ENCODE results near the gene ZMIZ1.

Gene ZMIZ1

DNA sequence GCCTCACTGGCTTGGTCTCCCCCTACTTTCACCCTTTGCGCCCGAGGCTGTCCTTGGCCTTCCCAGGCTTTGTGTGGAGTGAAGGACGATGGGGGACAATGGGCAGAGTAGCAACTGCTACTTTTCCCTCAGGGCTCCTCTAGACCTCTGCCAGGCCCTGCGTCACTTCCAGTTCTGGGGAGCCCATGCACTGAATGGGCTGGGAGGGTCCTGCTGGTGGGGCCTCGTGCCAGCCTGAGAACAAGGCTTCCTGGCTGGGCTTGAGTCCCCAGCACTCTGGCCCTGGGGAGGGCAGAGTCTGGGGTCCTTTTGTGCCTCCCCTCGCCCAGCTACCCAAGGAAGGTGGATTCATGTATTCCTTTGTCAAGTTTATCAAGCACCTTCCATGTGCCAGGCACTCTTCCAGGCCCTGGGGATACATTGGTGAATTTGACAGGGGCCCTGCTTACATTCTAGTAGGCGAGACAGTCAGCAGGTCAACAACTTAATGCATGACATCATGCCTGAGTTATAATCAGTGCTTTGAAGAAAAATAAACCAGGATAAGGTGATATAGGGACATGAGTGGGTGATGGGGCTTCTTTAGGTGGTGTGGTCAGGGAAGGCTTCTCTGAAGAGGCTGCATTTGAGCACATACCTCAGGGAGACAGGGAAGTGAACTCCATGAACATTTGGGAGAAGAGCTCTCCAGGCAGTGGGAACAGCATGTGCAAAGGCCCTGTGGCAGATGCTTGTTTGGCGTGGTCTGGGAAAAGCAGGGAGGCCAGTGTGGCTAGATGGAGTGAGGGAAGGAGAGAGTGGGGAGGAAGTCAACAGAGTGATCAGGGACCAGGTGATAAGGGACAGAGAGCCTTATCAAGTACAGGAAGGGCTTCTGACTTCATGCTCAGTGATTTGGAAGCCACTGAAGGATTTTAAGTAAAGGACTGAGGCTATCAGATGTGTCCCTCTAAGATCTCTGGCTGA is 14.1 kb downstream of the ZMIZ1 start:
- no peak for DNase-seq

- no peak for DNase-seq
These were observed 15.5 kb downstream of the ZMIZ1 start for GRCh38 chr10:79084012-79084971.

DNA sequence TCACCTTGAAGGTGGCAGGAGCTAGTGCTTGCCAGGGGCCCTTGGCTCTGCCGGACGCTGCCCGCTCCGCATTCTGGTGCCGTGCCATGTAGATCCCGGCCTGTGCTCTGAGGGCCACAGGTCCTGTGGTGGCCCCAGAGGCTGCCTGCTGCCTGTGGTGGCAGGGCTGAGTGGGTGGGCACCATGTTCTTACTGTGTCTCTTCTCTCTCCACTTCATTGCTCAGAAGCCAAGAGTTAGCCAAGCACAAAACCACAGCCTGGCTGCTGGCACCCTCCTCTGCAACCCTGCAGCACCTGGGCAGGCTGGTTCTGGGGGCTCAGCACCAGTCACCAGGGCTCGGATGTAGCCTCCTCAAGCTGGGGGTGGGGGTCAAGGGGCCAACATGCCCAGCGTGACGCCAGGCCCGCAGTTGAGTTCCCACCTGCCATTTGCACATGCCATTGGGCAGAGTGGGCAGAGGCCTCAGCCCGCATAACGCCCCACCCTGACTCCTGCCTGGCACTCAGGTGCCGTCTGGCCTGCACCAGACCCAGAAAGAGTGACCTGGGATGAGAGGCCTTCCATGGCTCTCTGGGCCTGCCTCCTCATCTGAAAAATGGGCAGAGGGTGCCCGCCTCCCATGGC is 16.3 kb downstream of the ZMIZ1 start:
- no peak for DNase-seq

- DNase-seq: no peak
These were observed 18.1 kb downstream of the ZMIZ1 start for GRCh38 chr10:79086822-79087221.

- DNase-seq: no peak
These were observed 19.0 kb downstream of the ZMIZ1 start for GRCh38 chr10:79087721-79088120.

DNA sequence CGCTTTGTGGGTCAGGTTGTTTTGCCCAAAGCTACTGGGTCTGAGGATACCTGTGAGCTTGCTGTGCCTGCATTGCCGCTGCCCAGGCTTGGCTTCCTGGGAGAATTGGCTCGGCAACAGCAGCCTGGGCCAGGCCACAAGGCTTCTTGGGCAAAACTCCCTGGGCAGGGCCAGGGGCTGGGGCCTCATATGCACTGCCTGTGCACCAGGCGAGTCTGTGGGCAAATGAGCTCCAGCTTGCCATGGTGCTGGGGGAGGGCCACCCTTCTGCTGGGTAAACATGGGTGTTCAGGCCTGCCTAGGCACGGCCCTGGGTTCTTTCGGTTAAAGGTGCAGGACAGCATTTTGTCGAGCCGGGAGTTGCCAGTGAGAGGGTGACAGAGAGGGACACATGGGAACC is 19.4 kb downstream of the ZMIZ1 start:
- DNase-seq: no peak

- no peak for DNase-seq
These were observed 20.0 kb downstream of the ZMIZ1 start for GRCh38 chr10:79088613-79089355.

DNA sequence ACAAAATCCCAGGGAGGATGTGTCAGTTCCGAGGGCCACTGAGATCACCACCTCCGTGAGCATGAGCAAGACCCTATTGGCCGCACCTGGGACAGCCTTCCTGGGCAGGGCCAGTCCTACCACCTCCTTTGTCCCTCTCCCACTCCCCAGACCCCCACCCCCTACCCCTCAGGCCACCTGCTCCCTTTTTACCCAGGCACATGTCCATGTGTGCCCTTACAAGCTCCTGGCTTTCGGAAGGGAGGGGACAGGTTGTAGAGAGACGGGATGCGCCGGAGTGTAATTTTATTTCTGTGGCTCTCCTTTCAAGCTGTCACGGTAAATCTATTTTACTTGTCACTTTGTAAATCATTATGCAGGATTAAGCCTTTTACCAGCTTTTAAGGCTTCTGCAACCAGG is 20.9 kb downstream of the ZMIZ1 start:
- no peak for DNase-seq

GRCh38 chr10:79090134-79090803 is 21.5 kb downstream of the ZMIZ1 start:
- DNase-seq: no peak

GRCh38 chr10:79092292-79092896 is 23.6 kb downstream of the ZMIZ1 start:
- no peak for DNase-seq

DNA sequence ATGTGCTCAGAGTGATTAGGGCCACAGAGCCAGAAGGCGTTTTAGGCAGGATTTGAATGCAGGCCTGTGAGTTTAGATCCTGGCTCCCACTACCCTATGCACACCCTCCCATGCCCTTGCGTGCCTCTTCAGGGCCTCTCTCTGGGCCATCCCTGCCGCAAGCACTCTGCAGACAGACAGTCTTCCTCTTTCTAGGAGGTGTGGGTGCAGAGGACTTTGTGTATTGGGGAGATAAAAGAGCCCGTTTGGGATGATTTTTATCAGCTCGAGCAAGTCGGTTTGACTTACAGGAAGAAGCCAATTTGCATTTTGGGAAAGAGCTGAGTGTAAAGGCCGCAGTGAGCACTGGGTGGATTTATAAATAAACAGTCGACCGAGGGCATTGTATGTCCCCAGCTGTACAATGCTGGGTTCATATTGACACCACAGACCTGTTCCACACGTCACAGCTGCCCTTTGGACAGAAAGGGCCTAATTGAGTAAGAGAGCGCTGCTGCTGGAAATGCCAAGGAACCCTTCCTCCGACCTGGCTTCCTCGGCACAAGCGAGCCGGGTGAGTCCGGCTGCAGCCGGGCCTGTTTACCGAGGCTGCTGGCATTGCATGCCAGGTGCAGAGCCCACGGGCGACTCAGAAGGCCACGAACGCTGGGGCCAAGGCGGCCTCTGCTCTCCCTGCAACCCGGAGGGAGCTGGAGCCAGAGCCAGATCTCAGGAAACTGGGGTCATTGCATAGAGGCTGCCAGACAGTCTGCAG is 25.1 kb downstream of the ZMIZ1 start:
- DNase-seq: no peak

DNA sequence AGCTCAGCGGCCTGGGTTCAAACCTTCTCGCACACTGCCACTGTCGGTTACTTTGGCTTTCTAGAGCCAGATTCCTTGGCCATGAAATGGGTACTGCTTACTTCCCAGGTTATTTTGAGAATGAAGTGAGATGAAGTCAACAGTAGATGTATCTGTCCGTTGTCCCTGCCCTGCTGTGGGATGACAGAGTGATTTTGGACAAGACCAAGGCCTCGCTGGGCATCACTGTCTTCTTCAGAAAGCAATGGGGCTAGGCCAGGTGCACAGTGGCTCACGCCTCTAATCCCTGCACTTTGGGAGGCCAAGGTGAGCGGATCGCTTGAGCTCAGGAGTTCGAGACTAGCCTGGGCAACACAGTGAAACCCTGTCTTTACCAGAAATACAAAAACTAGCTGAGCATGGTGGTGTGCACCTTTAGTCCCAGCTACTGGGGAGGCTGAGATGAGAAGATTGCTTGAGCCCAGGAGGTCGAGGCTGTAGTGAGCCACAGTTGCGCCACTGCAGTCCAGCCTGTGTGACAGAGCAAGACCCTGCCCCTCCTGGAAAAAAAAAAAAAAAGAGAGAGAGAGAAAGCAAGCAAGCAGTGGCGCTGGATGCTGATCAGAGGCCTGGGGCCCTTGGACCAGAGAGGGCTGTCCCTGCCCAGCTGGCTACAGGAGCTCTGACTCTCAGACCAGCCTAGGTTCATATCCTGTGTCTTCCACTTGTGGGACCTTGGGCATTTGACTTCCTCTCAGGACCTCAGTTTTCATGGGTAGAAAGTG is 25.8 kb downstream of the ZMIZ1 start:
- no peak for DNase-seq

GRCh38 chr10:79095316-79095715 is 26.6 kb downstream of the ZMIZ1 start:
- no peak for DNase-seq

- no peak for DNase-seq
These were observed 27.7 kb downstream of the ZMIZ1 start for GRCh38 chr10:79096514-79096913.

- no peak for DNase-seq
These were observed 28.5 kb downstream of the ZMIZ1 start for GRCh38 chr10:79097021-79097872.

- DNase-seq: no peak
These were observed 29.3 kb downstream of the ZMIZ1 start for GRCh38 chr10:79098061-79098460.

DNA sequence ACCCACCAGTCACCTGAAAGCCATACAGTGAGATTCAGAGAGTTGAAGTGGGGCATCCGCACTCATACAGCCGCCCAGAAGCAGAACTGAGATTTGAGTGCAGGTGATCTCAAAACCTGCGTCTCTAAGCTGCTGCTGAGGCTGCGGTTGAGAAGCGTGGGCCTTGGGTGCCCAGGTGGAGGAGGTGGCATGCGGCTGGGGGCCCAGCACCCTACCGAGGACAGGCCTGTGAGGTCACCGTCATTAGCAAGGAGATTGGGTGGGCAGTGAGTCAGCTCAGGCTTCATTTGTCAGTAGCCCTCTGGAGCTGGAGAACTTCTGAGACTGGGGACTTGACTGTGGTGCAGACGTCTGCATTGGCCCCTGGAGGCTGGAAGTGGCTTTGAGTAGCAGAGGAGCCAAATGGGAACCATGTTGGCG is 29.8 kb downstream of the ZMIZ1 start:
- DNase-seq: no peak

- no peak for DNase-seq
These were observed 31.2 kb downstream of the ZMIZ1 start for GRCh38 chr10:79099898-79100448.
